Measurements from ENCODE around the gene SLC2A10.

The SLC2A10 gene

GRCh38 chr20:46666306-46666705 is 43.1 kb upstream of the SLC2A10 start:
- Histone ChIP-seq H3K9me3 (peaks cover 0 to 13% (median 8%) of the 10 kb centered on the region in 3 donors), H3K27ac (no peak overlapping the region), H3K36me3 (no peaks in the 10 kb centered on the region), H3K4me3 (no peak overlapping the region), H3K4me1 (no peaks in the 10 kb centered on the region), H3K27me3 (no peaks in the 10 kb centered on the region)
- intact Hi-C loops (cut with DNase I; ENCODE audit: low total_unique reads): no loop called here
- DNase-seq: no peak
- no peak for TF ChIP-seq CTCF (IDR thresholded peaks at IDR 0.05)

DNA sequence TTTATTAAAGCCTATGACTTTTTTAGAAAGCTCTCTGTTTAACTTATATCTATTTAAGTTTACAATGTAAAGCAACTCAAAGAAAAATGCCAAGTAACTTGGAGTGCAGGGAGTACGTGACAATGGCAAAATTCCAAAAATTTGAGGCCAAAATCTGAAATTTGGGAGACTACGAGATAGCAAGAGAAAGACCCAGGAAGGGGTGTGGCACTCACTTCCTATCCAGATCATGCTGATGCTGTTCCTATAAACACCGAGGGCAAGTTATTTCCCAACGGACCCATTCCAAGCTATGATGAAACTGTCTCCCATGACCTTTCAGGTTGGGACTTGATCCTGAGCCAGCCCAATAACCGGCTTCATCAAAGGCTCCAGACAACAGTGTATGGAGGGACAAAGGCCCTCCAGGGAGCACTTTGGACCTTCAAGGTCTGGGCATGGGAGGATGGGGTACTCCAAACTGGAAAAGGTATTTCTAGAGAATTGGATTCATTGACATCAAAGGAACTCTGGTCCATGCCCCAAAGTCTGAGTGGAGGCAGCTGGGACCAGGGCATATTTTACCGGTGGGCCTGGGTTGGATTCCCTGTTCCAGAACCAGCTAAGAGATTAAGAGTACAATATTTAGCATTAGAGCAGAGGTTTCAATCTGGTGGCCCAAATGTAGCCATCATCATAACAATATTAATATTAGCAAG is 42.5 kb upstream of the SLC2A10 start:
- TF ChIP-seq CTCF (IDR thresholded peaks at IDR 0.05): no peak
- peaks cover 0 to 12% (median 8%) of the 10 kb centered on the region in 3 donors for H3K9me3 ChIP-seq
- intact Hi-C loops (cut with DNase I; ENCODE audit: low total_unique reads): no loop called here
- DNase-seq: no peak
- H3K27me3 ChIP-seq: no peaks in the 10 kb centered on the region
- no peaks in the 10 kb centered on the region for H3K4me1 ChIP-seq
- no peaks in the 10 kb centered on the region for H3K36me3 ChIP-seq
- H3K27ac ChIP-seq: no peak overlapping the region
- no peak overlapping the region for H3K4me3 ChIP-seq

DNA sequence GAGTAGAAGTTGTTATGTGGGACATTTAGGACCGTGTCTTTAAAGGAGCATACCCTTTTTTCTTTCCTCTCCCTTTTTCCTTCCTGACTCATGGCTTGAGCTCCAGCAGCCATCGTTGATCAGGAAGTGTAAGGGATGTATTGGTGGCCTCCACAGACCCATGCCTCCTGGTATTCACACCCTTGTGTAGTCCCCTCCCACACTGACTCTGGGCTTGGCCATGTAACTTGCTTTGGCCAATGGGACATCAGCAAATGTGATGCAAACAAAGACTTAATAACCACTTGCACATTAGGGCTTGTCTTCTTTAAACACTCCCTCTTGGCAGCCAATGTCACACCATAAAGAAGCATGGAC is 39.2 kb upstream of the SLC2A10 start:
- Histone ChIP-seq H3K27ac (no peak overlapping the region), H3K4me3 (no peak overlapping the region), H3K27me3 (no peaks in the 10 kb centered on the region), H3K36me3 (peaks cover 0 to 5% (median 0%) of the 10 kb centered on the region in 3 donors), H3K4me1 (no peaks in the 10 kb centered on the region), H3K9me3 (peaks cover 0 to 12% (median 8%) of the 10 kb centered on the region in 3 donors)
- DNase-seq: no peak
- intact Hi-C loops (cut with DNase I; ENCODE audit: low total_unique reads): no loop called here
- no peak for TF ChIP-seq CTCF (IDR thresholded peaks at IDR 0.05)

GRCh38 chr20:46670585-46671584 is 38.6 kb upstream of the SLC2A10 start:
- Histone ChIP-seq H3K9me3 (peaks cover 0 to 12% (median 8%) of the 10 kb centered on the region in 3 donors), H3K36me3 (peaks cover 0 to 5% (median 0%) of the 10 kb centered on the region in 3 donors), H3K27ac (no peak overlapping the region), H3K4me1 (no peaks in the 10 kb centered on the region), H3K4me3 (no peak overlapping the region), H3K27me3 (no peaks in the 10 kb centered on the region)
- intact Hi-C loops (cut with DNase I; ENCODE audit: low total_unique reads): no loop called here
- no peak for TF ChIP-seq CTCF (IDR thresholded peaks at IDR 0.05)
- DNase-seq: no peak

DNA sequence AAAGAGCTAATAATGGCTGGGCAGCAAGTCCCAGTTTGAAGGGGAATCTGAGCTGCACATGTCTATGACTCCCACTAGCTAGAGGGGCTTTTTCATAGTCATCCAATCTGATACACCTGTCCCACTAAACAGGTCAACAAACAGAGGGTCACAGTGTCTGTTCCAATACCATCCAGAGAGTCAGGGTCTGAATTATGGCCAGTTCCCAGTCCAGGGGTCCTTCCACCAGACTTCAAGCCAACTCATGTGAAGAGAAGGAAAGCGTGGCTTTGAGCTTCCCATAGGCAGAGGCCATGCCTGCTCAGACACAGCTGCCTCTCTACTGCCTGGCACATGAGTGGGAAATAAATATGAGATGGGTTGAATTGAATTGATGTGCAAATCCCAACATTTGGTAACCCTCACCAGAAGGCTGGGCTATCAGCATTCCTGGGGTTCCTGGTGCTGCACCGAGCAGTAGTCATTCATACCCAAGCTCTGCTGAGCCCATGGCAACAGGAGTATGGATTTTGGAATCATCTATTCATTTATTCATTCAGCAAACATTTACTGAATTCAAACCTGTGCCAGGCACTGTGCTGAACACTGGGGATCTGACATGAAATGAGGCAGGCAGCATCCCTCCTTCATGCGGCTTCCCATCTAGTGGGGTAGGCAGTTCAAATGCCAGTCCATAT is 37.4 kb upstream of the SLC2A10 start:
- DNase-seq: no peak
- intact Hi-C loops (cut with DNase I; ENCODE audit: low total_unique reads): no loop called here
- Histone ChIP-seq H3K4me3 (no peak overlapping the region), H3K9me3 (peaks cover 0 to 12% (median 8%) of the 10 kb centered on the region in 3 donors), H3K4me1 (no peaks in the 10 kb centered on the region), H3K27ac (no peak overlapping the region), H3K27me3 (no peaks in the 10 kb centered on the region), H3K36me3 (peaks cover 0 to 5% (median 0%) of the 10 kb centered on the region in 3 donors)
- no peak for TF ChIP-seq CTCF (IDR thresholded peaks at IDR 0.05)
